Suppressor macrophage (primary cell): ENCODE data around the gene RUFY2.
A peak's percentile ranks its signal among the peaks of the same experiment; 100 is the strongest.
"Not testable (repeated sequence)": the region's sequence is repeated elsewhere in the genome, so short reads cannot be mapped to it uniquely, and the experiment has no call there.

Source experiments
- DNase-seq, 4 experiments: peaks; one replicate each; pipeline ENCODE4 v3.0.0-alpha.2; 2020 to 2022

RUFY2 gene

GRCh38 chr10:68362590-68362989 lies 44.5 kb downstream of the RUFY2 start:
- no peak for DNase-seq

- no peak for DNase-seq
These were observed 47.9 kb downstream of the RUFY2 start for GRCh38 chr10:68359189-68359588.

GRCh38 chr10:68353537-68353936 lies 53.5 kb downstream of the RUFY2 start:
- no peak for DNase-seq

GRCh38 chr10:68348265-68348741 lies 58.8 kb downstream of the RUFY2 start:
- DNase-seq, result peak; percentile 46 to 63 (median 50)

DNA sequence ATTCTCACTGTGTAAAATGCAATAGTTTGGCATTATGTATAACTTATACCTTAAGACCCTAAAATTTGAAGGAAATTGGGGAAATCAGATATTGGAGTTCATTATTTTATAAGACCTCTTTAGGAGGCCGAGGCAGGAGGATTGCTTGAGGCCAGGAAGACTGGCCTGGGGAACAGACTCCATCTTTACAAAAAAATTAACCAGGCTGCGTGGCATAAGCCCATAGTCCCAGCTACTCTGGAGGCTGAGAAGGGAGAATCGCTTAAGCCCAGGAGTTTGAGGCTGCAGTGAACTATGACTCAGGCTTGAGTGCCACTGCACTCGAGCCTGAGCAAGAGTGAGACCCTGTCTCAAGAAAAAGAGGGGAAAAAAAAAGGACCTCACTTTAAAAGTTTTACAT lies 60.3 kb downstream of the RUFY2 start:
- no peak for DNase-seq

DNA sequence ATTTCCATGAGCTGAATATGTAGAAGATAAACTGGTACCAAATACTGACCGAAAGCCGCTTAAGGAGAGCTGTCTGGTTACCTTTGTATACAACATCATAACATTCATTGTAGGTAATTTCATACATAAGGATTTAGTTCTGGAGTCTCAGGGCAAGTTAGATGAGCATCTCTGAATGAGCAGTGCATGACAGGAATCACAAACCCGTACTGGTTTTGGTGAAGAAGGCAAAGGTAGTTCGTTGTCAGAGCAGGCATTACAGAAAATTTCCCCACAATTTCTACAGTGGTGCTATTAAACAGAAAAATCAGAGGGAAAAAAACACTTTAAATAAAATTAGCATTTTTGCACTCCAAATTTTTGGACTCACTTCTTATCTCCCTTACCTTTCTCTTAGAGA lies 61.5 kb downstream of the RUFY2 start:
- DNase-seq, result no peak

DNA sequence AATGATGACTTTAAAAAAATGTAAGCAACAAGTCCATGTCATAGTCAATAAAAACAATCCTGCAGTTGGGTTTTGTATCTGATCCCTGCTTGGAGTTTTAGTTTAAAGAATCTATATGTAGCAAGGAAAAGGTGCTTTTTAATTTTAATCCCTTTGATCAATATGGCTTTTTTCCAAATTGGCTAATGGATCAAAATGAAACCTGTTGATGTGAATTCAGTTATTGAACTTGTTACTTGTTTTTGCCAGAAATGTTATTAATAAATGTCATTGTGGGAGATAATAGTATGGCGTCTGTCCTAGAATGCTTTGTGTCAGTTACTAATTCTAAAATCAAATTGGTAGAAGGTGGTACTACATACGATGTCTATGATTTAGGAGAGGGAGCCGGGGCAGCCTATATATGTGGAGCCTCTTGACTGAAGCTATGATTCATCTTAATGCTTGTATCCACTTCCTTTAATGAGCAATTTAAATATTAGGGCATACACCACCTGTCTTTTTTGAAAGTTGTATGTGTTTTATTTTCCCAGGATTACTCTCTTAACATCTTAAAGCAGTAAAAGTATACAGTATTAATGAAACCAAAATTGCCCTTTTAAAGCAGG lies 64.1 kb downstream of the RUFY2 start:
- DNase-seq, result no peak

GRCh38 chr10:68340358-68341080 lies 66.6 kb downstream of the RUFY2 start:
- no peak for DNase-seq

DNA sequence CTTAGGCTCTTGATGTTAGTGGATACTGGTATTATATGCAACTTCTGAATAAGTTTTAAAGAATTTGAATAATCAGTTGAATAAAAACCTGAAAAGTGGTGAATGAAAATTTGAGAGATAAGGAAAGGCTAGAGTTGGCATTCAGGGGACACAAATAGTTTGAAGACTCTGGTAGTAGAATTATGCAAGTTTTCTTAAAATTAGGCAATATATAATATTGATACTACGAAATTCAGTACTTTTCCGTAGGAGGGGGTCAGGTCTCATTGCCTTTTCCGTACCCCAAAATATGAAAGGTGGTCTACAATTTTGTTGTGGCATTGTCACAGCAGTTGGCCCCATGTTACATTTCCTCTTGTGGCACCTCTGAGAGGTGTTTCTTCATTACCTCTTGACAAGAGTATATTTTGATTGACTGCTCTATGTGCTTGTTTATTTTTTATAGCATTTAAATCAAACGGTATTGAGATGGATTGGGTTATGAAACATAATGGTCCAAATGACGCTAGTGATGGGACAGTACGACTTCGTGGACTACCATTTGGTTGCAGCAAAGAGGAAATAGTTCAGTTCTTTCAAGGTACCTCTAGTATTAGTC lies 70.2 kb downstream of the RUFY2 start:
- no peak for DNase-seq

- no peak for DNase-seq
These were observed 72.2 kb downstream of the RUFY2 start for GRCh38 chr10:68334672-68335467.

- no peak for DNase-seq
These were observed 73.3 kb downstream of the RUFY2 start for GRCh38 chr10:68333440-68334431.

- DNase-seq, result no peak
These were observed 74.0 kb downstream of the RUFY2 start for GRCh38 chr10:68333058-68333395.

GRCh38 chr10:68332259-68333057 lies 74.6 kb downstream of the RUFY2 start, which contains the start of gene PBLD:
Gene PBLD, minus strand, starts transcription at chr10:68332928. Its CDS starts 26,084 bp downstream, at chr10:68306844.
- DNase-seq, result peak; percentile 75 to 83 (median 78)

- peak; percentile 99 to 100 (median 99) for DNase-seq
These were observed 75.4 kb downstream of the RUFY2 start, which contains the start of gene HNRNPH3 for GRCh38 chr10:68331455-68332258. Gene HNRNPH3, plus strand, starts transcription at chr10:68332064. Its CDS starts 5,158 bp downstream, at chr10:68337222.

DNA sequence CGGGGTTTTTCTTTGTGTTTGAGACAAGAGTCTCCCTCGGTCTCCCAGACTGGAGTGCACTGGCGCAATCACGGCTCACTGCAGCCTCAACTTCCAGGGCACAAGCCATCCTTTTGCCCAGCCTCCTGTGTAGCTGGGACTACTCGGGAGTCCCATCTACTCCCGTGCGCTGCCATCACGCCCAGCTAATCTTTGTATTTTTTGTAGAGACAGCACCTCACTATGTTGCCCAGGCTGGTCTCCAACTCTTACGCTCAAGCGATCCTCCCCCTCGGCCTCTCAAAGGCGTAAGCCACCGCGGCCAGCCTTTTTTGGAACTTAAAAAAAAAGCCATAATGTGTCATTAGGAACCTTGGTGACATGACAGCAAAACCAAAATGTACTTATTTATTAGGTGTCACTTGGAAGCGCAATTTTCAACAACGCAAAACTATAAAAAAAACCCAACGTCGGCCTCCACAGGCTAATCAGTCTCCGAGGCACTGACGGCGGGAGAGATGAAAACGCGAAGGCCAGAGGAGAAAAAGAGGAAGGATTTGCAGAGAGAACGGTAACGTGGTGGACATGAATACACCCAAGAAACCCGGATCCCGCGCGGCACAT lies 76.1 kb downstream of the RUFY2 start:
- no peak for DNase-seq

DNA sequence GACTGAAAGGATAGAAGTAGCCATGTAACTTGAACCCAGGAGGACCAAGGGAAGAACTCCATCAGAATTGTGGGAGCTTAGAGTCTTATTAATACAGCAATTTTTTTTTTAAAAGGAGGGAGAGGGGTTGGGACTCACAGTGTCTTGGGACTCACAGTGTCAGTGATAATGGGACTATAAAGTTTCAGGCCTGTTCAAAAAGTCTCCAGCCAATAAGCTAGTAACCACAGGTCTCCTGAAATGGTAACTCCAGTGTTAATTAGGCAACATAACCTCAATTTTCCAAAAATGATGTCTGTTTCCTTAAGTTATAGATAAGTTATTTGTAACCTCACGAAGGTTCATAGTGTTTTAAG lies 77.6 kb downstream of the RUFY2 start:
- no peak for DNase-seq

- peak; percentile 49 to 89 (median 72) for DNase-seq
These were observed 78.9 kb downstream of the RUFY2 start for GRCh38 chr10:68327889-68328786.

GRCh38 chr10:68324396-68324795 lies 82.7 kb downstream of the RUFY2 start:
- not testable (repeated sequence) for DNase-seq
